NCI-H1048 (cell line): Measurements from ENCODE around the gene SGK1.

Experiments
- DNase-seq: peaks from one replicate; lab custom pipeline; 2025; lab: John Stamatoyannopoulos, UW

The SGK1 gene

GRCh38 chr6:134317471-134318131, at the start of gene SGK1:
Gene SGK1 (minus strand): TSS chr6:134318112. CDS start chr6:134317460, 652 bp downstream.
- DNase-seq, result no peak

GRCh38 chr6:134363323-134364039, 45.6 kb upstream of the SGK1 start:
- DNase-seq, result no peak

GRCh38 chr6:134361011-134361410, 43.1 kb upstream of the SGK1 start:
- DNase-seq, result no peak

- no peak for DNase-seq
Measured at GRCh38 chr6:134359302-134359701, 41.4 kb upstream of the SGK1 start.

- no peak for DNase-seq
Measured at GRCh38 chr6:134358320-134358719, 40.4 kb upstream of the SGK1 start.

- DNase-seq, result no peak
Measured at GRCh38 chr6:134357022-134357487, 39.1 kb upstream of the SGK1 start.

GRCh38 chr6:134356405-134356804, 38.5 kb upstream of the SGK1 start:
- no peak for DNase-seq

- no peak for DNase-seq
Measured at GRCh38 chr6:134352786-134353480, 35.0 kb upstream of the SGK1 start.

- DNase-seq, result no peak
Measured at GRCh38 chr6:134351615-134352474, 33.9 kb upstream of the SGK1 start.

- DNase-seq, result no peak
Measured at GRCh38 chr6:134347885-134348805, 30.2 kb upstream of the SGK1 start.

GRCh38 chr6:134346932-134347545, 29.1 kb upstream of the SGK1 start:
- no peak for DNase-seq

GRCh38 chr6:134345789-134346188, 27.9 kb upstream of the SGK1 start:
- no peak for DNase-seq

GRCh38 chr6:134343066-134343465, 25.2 kb upstream of the SGK1 start:
- no peak for DNase-seq

GRCh38 chr6:134341999-134342567, 24.2 kb upstream of the SGK1 start:
- DNase-seq, result no peak

GRCh38 chr6:134340179-134340975, 22.5 kb upstream of the SGK1 start:
- DNase-seq, result no peak

- DNase-seq, result no peak
Measured at GRCh38 chr6:134339216-134339615, 21.3 kb upstream of the SGK1 start.

GRCh38 chr6:134331256-134331655, 13.3 kb upstream of the SGK1 start:
- no peak for DNase-seq

GRCh38 chr6:134330555-134330954, 12.6 kb upstream of the SGK1 start:
- DNase-seq, result no peak

- no peak for DNase-seq
Measured at GRCh38 chr6:134328792-134329191, 10.9 kb upstream of the SGK1 start.
